GM19468 (cell line): ENCODE results near the gene HSD17B13.
"Not testable (repeated sequence)": the region's sequence is repeated elsewhere in the genome, so short reads cannot be mapped to it uniquely, and the experiment has no call there.

Experiments
- ATAC-seq: cut with Tn5 transposase; IDR thresholded peaks from one replicate; pipeline ENCODE4 v1.9.1; 2021; ENCODE audit warnings: mild to moderate bottlenecking, moderate library complexity, moderate number of reproducible peaks; ENCODE audit not compliant: unreplicated experiment; ENCODE audit errors: extremely low read depth

The HSD17B13 gene, protein sequence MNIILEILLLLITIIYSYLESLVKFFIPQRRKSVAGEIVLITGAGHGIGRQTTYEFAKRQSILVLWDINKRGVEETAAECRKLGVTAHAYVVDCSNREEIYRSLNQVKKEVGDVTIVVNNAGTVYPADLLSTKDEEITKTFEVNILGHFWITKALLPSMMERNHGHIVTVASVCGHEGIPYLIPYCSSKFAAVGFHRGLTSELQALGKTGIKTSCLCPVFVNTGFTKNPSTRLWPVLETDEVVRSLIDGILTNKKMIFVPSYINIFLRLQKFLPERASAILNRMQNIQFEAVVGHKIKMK

DNA sequence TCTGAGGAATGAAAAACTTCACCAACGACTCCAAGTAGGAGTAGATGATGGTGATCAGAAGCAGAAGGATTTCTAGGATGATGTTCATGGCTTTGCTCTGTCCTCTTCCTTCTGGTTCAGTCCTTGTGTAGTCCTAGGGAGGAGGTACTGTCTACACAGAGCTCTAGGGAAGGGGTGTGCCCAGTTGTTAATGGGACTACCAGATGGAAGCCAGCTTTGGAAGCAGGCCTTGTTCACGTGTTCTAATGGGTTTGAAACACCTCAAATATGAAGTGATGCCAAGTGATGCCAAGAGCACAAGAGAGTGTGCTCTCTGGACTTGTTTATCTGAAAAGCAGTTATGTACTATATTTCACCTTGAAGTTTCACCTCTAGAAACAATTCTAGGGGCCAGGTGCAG, at the start of gene HSD17B13:
Gene HSD17B13 (minus strand): TSS at position 129 of the 400 bp plus-strand sequence. CDS start 41 bp downstream, at position 88.
- no peak for ATAC-seq

DNA sequence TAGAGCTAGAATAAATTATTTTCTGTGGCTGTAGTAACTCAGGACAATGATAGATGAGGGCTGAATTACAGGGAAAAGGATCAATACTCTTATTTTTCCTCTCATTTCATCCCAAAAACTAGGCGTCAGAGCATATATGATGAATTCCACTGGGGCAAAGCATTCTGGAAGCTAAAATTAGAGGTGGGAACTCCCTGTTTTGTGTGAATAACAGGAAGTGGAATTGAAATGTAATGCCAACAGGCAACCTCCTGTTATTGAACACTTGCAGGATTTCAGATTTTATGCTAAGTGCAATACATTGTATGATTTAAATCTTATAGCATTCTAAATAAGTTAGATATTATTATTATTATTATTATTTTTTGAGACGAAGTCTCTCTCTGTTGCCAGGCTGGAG, 47.4 kb upstream of the HSD17B13 start:
- ATAC-seq: no peak

DNA sequence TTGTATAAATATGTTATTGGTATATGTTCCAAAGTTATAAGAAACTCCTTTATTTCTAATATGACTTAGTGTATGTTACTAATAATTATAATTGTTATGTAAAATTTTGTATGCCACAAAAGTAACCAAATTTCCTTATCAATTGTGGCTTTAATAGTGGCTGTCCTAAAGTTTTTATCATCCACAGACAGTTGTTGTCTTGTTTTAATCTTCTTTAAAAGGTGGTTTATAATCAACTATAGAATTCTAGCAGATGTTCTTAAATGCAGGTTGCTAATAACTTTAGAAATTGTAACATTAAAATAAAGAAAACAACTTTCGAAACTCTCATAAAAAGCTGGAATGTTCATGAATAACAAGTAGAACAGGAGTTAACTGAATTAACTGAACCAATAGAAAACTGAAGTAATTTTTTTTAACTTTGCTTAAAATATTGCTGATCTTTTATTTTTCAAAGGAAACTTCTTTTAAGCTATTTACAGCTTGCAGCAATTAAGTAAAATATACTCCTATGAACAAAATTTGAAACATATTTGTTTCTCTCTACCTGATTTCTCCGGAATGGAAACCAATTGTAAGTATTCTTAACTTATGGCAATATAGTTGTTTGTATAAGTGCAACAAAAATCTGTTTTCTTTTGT, 44.0 kb upstream of the HSD17B13 start:
- no peak for ATAC-seq

DNA sequence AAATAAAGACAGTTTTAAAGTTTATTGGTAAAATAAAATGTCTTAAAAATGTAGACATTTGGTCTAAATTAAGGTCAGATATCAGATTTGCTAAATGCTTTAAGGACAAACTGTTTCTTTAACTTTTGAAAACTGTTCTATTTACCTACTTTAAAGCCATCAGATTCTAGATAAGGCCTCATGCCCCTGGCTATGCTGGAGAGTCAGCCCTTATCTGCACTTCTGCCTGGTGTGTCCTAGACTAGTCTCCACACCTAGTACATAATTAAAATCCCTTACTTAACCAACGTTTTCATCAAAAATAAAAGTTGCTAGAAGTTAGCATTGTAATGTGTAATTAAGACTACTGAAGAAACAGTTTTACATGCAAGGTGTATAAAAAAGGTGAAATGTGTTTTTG, 42.7 kb upstream of the HSD17B13 start:
- ATAC-seq: no peak

DNA sequence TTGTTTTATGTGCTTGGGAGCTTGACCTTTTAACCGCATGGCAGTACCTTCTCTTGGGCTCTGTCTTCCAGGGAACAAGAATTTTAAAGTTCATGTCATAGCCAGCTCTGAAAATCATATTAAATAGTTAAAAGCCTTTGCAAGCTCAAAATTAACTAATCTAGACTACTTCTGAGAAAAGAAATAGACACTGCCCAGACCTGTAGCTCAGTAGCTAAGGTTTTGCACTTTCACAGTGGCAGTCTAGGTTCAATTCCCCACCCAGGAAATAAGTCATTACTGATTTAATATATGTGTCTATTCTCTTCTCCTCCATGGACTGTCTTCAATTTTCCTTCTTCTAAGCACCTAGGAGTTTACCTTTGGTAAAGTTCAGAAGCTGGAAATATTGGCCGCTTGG, 40.9 kb upstream of the HSD17B13 start:
- no peak for ATAC-seq

DNA sequence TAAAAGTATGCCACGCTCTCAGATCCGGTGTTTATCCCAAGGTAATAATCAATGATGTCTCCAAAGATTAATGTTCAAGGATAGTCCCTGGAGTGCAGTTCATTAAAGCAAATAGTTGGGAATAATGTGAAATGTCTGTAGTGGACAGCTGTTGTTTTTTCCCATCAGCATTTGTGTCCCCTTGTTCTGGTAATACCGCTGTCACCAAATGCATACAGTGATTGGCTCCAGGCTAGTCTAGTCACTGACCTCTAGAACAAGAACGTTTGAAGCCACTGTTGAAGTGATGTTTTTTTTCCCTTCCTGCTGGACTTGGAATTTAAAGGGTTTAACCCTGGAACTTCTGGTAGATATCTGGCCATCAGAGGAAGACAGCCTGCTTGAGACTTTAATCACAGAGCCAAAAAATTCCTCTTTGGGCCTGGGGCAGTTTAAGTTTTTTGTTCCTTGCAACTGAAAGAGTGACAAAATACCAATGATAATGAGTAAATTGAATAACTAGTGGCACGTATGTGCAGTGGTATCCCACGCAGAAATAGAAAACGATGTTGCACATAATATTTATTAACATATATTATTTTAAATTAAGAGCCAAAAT, 37.8 kb upstream of the HSD17B13 start:
- ATAC-seq: no peak

DNA sequence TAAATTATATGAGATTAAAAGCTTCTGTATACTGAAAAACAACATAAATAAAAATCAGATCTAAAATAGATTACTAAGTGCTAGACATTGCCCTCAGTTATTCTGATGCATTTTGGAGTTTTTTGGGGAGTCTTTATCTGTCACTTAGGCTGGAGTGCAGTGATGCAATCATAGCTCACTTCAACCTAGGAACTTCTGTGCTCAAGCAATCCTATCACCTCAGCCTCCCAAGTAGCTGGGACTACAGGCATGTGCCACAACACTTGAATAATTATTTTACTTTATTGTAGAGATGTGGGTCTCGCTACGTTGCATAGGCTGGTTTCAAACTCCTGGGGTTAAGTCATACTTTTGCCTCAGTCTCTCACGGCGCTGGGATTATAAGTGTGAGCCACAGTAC, 36.6 kb upstream of the HSD17B13 start:
- no peak for ATAC-seq

DNA sequence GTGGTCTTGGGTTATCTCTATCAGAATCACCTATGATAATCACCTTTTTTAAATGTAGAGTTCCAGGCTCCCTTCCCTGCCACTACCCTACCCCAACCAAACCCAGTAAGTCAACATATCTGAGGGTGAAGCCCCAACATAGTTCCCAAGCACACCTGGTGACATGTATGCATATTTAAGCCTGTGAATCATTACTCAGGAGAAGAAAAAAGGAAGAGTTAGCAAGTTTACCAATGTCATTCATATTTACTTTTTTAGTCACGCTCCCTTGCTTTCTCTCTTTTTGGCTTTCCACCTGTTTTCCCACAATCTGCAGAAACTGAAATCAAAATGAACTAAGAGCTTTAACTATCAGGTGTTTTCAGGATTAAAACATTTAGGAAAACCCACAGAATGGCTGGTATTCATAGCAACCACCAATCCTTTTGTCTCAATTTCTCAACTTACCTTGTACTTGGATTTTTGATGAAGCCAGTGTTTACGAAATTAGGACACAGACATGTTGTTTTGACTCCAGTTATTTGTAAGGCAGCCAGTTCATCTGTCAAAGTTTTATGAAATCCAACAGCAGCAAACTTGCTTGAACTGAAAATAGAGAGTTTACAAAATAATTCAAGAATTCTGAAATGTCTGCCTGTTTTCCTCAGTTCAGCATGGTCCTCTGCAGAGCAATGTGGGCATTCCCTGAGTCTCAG, 34.3 kb upstream of the HSD17B13 start:
- no peak for ATAC-seq

DNA sequence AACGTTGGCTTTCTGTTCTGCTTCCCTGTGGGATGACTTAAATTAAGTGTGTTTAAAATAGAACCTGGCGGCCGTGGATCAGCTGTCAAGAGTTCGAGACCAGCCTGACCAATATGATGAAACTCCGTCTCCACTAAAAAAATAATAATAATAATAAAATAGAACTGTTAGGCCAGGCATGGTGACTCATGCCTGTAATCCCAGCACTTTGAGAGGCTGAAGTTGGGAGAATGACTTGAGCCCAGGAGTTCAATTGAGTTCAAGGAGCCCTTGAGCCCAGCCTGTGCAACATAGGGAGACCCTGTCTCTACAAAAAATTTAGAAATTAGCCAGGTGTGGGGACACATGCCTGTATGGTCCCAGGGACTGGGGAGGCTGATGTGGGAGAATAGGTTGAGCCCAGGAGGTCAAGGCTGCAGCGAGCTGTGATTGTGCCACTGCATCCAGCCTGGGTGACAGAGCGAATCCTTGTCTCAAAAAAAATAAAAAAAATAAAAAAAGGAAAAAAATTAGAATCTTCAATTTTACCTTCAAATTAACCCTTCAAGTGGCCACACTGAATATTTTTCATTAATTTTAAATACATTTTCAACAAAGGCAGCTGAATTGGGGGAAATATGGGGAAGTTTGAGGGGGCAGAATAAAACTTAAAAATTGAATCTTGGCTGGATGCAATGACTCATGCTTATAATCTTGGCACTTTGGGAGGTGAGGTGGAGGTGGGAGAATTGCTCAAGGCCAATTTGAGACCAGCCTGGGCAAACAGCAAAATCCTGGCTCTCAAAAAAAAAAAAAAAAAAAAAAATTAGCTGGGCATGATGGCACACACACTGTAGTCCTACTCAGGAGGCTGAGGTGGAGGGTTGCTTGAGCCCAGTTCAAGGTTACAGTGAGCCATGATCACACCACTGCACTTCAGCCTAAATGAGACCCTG, 31.8 kb upstream of the HSD17B13 start:
- no peak for ATAC-seq

DNA sequence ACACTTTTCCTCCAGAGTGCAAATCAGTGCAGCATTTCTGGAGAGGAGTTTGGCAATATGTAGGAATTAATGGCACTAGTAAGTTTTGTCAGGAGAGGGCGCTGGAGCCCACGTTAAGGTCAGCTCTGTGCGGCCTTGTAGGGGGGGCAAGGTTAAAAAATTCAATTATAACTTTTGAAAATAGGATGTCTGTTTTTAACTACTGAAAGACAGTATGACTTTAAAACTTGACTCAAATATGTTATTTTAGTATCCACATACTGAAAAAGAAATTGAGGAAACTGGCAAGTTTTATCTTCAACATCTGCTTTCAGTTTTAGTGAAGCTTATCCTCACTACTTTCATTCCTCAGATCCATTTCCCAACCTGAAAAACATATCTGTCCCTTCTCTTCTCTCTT, 30.9 kb upstream of the HSD17B13 start:
- ATAC-seq: no peak

DNA sequence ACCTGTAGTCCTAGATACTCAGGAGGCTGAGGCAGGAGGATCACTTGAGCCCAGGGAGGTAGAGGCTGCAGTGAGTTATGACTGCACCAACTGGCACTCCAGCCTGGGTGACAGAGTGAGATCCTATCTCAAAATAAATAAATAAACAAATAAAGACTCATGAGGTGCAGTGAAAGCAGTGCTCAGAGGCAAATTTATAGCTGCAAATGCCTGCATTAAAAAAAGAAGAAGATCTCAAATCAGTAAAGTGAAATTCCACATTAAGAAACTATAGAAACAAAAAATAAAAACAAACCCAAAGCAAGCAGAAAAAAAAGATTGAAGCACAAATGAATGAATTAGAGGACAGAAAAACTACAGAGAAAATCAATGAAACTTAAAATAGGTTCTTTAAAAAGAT, 22.5 kb upstream of the HSD17B13 start:
- ATAC-seq: no peak

DNA sequence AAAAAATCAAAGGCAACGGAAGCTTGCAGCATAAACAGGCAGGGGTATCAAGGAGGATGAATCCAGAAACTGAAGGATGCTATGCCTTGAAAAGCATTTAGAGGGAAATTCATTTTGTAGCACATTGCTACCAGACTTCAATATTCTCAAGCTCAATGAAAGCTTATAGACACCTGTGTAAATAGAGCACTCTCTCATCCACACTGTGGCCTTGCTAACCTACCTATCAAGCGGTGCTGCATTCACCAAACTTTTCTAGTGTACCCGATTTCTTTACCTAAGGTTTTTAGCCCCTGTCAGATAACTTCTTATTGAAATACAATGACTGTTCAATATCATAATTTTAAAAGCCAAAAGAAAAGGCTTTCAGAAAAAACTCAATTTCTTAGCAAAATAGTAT, 20.2 kb upstream of the HSD17B13 start:
- ATAC-seq: no peak

DNA sequence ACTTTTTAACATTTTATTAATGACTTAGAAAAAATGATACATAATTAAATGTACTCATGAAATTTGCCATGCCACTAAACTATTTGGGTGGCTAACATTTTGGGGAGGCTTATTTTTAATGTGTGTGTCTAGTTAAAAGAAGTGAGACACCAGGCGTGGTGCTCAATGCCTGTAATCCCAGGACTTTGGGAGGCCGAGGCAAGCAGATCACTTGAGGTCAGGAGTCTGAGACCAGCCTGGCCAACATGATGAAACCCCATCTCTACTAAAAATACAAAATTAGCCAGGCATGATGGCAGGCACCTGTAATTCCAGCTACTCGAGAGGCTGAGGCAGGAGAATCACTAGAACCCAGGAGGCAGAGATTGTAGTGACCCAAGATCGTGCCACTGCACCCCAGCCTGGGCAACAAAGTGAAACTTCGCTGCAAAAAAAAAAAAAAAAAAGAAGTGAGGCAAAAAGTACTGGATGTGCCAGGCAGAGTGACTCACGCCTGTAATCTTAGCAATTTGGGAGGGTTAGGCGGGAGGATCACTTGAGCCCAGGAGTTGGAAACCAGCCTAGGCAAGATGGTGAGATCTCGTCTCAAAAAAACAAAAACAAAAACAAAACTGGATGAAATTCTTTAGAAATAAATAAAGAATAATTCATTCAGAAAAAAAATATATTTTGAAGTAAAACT, 19.4 kb upstream of the HSD17B13 start:
- not testable (repeated sequence) for ATAC-seq

DNA sequence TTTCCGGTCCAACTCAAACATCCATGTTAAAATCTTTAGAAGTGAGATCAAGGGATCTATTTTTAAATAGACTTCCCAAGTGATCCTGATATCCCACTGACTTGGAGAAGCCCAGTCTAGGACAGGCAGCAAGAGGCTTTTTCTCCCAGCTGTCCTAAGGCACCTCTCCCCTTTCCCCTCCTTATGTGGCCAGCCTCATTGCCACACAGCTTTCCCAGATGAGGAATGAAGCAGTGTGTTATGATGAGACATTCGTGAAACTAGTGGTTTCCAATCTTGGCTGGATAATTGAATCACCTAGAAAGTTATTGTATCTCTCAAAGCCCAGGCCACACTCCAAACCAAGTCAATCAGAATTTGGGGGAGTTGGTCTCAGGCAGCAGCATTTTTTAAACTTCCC, 16.8 kb upstream of the HSD17B13 start:
- ATAC-seq: no peak

DNA sequence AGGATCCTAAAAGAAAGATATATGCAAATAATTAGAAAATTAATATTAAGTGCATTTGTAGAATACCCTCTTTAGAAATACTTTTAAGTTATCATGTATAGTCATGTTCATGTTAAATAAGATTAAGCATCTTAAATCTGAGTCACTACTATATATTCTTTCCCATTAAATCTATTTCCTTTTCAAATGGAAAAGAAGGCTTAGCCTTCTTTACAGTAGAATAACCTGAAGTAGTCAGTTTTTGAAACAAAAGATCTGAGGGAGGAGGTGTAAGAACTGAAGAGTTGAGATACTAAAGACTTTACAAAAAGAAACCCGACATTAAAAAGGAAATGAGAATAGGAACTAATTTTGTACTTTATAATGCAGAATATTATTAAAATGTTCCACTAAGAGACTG, 14.7 kb upstream of the HSD17B13 start:
- no peak for ATAC-seq

DNA sequence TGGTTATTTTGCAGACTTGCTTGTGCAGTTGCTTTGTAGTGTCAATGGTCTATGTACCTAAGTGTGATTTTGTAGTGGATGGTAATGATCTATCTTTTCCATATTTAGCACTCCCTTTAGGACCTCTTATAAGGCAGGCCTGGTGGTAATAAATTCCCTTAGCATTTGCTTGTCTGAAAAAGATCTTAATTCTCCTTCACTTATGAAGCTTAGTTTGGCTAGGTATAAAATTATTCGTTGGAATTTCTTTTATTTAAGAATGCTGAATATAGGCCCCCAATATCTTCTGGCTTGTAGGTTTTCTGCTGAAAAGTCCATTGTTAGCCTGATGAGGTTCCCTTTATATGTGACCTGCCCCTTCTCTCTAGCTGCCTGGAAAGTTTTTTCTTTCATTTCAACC, 10.6 kb upstream of the HSD17B13 start:
- ATAC-seq: no peak

DNA sequence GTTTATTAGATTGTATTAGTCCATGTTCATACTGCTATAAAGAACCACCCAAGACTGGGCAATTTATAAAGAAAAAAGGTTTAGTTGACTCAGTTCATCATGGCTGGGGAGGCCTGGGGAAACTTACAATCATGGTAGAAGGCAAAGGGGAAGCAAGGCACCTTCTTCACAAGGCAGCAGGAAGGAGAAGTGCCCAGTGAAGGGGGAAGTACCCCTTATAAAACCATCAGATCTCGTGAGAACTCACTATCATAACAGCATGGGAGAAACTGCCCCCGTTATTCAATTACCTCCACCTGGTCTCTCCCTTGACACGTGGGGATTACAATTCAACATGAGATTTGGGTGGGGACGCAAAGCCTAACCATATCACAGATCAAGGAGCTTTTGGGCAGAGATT, 8.1 kb upstream of the HSD17B13 start:
- no peak for ATAC-seq

DNA sequence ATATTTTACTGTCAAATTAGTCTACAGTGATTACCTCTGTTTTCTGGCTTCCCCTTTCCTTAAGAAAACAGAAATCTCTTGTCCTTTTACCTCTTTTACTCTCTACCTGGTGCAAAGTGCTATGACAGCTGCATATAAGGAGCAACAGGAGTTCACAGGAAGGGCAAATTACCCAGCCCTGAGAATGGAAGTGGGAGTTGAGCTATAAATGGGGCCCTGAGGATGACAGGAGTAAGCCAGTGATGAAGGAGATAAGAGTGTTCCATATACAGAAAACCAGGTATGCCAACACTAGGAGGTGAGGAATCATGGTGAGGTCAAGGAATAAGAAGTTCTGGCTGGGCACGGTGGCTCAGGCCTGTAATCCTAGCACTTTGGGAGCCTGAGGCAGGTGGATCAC, 4.5 kb upstream of the HSD17B13 start:
- ATAC-seq: no peak

DNA sequence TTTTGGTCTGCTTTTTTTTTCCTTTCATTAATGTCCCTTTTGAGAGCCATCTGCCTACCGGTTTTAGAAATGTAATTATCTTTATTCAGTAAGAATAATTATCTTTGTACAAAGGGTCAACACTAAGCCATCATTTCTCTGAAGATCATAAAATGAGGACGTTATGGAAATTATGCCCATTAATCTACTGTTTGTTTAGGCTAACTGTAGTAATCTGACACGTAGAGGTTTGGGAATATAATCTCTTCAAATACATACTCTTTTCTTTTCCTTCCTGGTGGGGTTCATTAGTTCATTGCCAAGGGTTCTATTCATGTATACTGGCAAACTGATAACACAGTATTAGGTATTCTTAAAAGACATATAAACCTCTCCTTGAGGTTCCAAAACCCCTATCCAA, 3.8 kb upstream of the HSD17B13 start:
- ATAC-seq: no peak

DNA sequence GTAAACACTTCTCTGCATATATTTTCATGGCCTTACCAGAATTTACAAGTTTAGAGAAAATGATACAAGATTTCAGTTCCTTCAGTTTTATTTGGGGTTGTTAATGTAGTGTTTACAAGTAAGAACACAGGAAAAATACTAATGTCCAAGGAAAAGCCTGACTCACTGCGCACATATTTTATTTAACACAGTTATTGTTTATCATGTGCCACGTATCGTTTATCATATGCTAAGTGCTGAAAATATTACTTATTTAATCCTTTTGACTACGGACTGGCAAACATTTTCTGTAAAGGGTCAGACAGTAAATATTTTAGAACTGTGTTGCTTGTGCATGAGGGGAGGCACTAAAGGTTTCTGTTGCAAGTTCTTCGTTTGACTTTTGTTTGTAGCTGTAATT, 794 bp downstream of the HSD17B13 start:
- no peak for ATAC-seq
